Upper lobe of left lung (tissue), 6 donors: Measurements from ENCODE around the gene UBAC2. TPM values are rescaled to one million over a fixed set of nuclear protein-coding genes. Genes with fewer than 3 reads are reported as not detected.

Experiments used
- ATAC-seq, 2 donors: fragments of 200-7000 bp; cut with Tn5 transposase; one replicate each; pipeline ENCODE4 v1.9.1; 2022; ENCODE audit warnings: mild to moderate bottlenecking in 2 of 2, moderate library complexity in 2 of 2; ENCODE audit not compliant: low FRiP score in 2 of 2
- DNase-seq, 2 donors: peaks; one replicate each; pipeline ENCODE4 v3.0.0-alpha.2; 2019 to 2020
- H3K27ac ChIP-seq, 4 donors: fragments of 200-600 bp; sonication (generic); one replicate each; pipeline ENCODE4 v1.5.1; 2016 to 2019
- H3K27me3 ChIP-seq, 4 donors: fragments of 200-600 bp; sonication (generic); one replicate each; pipeline ENCODE4 v1.5.1; 2017 to 2019
- H3K36me3 ChIP-seq, 4 donors: fragments of 200-600 bp; sonication (generic); one replicate each; pipeline ENCODE4 v1.5.1; 2016 to 2019
- H3K4me1 ChIP-seq, 4 donors: fragments of 200-600 bp; sonication (generic); one replicate each; pipeline ENCODE4 v1.5.1; 2018 to 2019
- H3K4me3 ChIP-seq, 4 donors: fragments of 200-600 bp; sonication (generic); one replicate each; pipeline ENCODE4 v1.5.1; 2017 to 2019; ENCODE audit warnings: mild to moderate bottlenecking in 2 of 4, moderate library complexity in 1 of 4
- H3K9me3 ChIP-seq, 4 donors: fragments of 200-600 bp; sonication (generic); one replicate each; pipeline ENCODE4 v1.5.1; 2018 to 2019
- EP300 ChIP-seq, 4 donors: sonication (generic); formaldehyde crosslinking; IDR thresholded peaks; one replicate each; pipeline ENCODE4 v1.5.1; 2017; ENCODE audit warnings: antibody characterized with exemption in 4 of 4, control low read depth in 2 of 4
- POLR2A ChIP-seq, 4 donors: fragments of 450-650 bp; IDR thresholded peaks; one replicate each; pipeline ENCODE4 v1.5.1; 2016 to 2017; ENCODE audit warnings: antibody characterized with exemption in 4 of 4, mild to moderate bottlenecking in 2 of 4
- POLR2AphosphoS5 ChIP-seq, 2 donors: sonication (generic); formaldehyde crosslinking; IDR thresholded peaks; one replicate each; pipeline ENCODE4 v1.5.1; 2017; ENCODE audit warnings: antibody characterized with exemption in 2 of 2
- WGBS, 2 donors: methylation state at CpG; one replicate each; pipeline ENCODE4 v1.1.5; 2017 to 2018; 5-methylcytosine and 5-hydroxymethylcytosine counted together
- total RNA-seq, 6 donors: library from RNA; depleted of rRNA in 4 of 6; stranded (reverse); fragments of >200 nt in 4 of 6; gene quantifications; one replicate each; pipeline versions ENCODE4 v1.1.0 to v1.2.1, GENCODE V29; 2016 to 2021
- TF ChIP-seq, protein P1 (sequence below), 6 experiments: fragments of 450-650 bp in 4 of 6; fragments of 200-600 bp in 2 of 6; sonication (generic) in 2 of 6; IDR thresholded peaks; one replicate each; pipeline ENCODE4 v1.5.1; 2016 to 2019; ENCODE audit warnings: antibody characterized with exemption in 6 of 6
- donor health status: DM: no; HTN: no; CAD: no; lungs with moderate emphysema.
- donor health status: DM: no; HTN: yes; CAD: no; lungs with severe emphysema.

UBAC2 gene
- total RNA-seq, 6 donors from 2014 or later = 29.3 to 55.5 (median 47.7) TPM

DNA sequence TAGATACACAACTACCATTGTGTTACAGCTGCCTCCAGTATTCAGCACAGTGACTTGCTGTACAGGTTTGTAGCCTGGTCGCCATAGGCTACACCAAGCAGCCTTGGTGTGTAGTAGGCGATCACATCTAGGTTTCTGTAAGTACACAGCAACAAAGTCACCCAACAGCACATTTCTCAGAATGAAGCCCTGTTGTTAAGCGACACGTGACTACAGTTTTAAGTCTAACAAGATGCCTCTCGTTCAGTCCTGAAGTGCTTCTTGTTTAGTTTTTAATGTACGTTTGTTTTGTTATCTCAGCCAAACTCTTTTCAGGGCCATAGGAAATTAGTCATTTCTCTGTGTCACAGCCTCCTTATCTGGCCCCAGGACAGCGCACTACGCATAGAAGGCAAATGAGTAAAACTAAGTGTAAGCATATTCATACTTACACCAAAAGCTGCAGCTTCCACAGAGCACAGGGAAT is 156.5 kb downstream of the UBAC2 start:
- 59% methylated on average over 8 of the region's 8 CpGs for WGBS, 2 donors
- ATAC-seq = peak in 1 of 2 donors; percentile 25
- H3K9me3 ChIP-seq = no peaks in the 10 kb centered on the region

DNA sequence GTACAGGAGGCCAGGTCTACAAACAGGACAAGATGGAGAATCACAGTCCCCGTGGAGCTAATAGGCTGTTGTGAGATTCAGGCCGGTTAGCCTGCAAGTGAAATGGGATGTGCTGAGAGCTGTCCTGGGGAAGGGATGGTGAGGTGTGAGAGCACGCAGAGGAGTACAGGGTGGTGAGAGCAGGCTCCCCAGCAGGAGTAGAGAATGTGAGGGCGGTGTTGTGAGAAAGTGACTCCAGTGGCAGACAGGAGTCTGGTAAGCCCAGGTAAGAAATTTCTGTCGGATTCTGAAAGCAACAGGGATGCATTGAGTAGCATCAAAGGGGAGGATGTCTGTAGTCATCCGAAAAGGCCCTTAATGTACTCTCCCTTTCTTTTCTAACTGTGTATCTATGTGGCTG is 157.3 kb downstream of the UBAC2 start:
- Histone ChIP-seq H3K27ac (peak overlapping the region in 3 of 4 donors; percentile 53 to 81 (median 74)), H3K4me3 (no peak overlapping the region), H3K27me3 (no peaks in the 10 kb centered on the region), H3K36me3 (peaks cover 0 to 19% (median 6%) of the 10 kb centered on the region in 4 donors), H3K4me1 (peaks cover 12 to 27% (median 21%) of the 10 kb centered on the region in 4 donors), H3K9me3 (no peaks in the 10 kb centered on the region)
- 94% methylated on average over 6 of the region's 6 CpGs for whole genome bisulfite sequencing, 2 donors
- TF ChIP-seq, protein P1, sequence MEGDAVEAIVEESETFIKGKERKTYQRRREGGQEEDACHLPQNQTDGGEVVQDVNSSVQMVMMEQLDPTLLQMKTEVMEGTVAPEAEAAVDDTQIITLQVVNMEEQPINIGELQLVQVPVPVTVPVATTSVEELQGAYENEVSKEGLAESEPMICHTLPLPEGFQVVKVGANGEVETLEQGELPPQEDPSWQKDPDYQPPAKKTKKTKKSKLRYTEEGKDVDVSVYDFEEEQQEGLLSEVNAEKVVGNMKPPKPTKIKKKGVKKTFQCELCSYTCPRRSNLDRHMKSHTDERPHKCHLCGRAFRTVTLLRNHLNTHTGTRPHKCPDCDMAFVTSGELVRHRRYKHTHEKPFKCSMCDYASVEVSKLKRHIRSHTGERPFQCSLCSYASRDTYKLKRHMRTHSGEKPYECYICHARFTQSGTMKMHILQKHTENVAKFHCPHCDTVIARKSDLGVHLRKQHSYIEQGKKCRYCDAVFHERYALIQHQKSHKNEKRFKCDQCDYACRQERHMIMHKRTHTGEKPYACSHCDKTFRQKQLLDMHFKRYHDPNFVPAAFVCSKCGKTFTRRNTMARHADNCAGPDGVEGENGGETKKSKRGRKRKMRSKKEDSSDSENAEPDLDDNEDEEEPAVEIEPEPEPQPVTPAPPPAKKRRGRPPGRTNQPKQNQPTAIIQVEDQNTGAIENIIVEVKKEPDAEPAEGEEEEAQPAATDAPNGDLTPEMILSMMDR (IDR thresholded peaks at IDR 0.05) = no peak
- no peak for TF ChIP-seq EP300 (IDR thresholded peaks at IDR 0.05)
- TF ChIP-seq POLR2A (IDR thresholded peaks at IDR 0.05) = no peak
- TF ChIP-seq POLR2AphosphoS5 (IDR thresholded peaks at IDR 0.05) = no peak
- DNase-seq = no peak
- no peak for ATAC-seq

More for the DNA sequence above, 156.5 kb downstream of the UBAC2 start:
- Histone ChIP-seq H3K4me3 (no peak overlapping the region), H3K27ac (peak overlapping the region; percentile 53 to 81 (median 72)), H3K4me1 (peaks cover 12 to 27% (median 21%) of the 10 kb centered on the region in 4 donors), H3K36me3 (peaks cover 0 to 22% (median 6%) of the 10 kb centered on the region in 4 donors), H3K27me3 (no peaks in the 10 kb centered on the region)
- TF ChIP-seq POLR2A (IDR thresholded peaks at IDR 0.05) = no peak
- TF ChIP-seq POLR2AphosphoS5 (IDR thresholded peaks at IDR 0.05) = no peak
- TF ChIP-seq, protein P1 (IDR thresholded peaks at IDR 0.05) = no peak
- no peak for TF ChIP-seq EP300 (IDR thresholded peaks at IDR 0.05)
- no peak for DNase-seq

DNA sequence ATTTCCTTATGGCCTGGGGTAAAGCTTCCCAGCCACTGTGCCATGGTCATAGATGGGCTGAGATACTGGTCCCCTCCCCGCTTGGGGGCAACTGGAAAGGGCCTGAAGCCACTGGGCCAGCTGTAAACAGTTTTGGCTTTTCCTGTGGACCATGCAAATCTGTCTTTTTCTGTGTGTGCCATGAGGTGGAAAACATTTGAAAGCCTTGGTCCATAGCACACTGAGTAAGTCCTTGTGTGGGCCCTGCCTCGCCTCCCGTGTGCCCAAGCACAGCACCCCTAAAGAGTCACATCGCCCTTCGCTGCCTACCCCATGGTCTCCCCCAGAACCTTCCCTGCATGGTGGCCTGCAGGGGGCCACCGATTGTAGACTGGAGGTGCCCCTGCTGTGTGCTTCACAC is 158.9 kb downstream of the UBAC2 start:
- Histone ChIP-seq H3K27me3 (no peaks in the 10 kb centered on the region), H3K36me3 (peaks cover 0 to 19% (median 5%) of the 10 kb centered on the region in 4 donors), H3K27ac (peak overlapping the region in 1 of 4 donors; percentile 5), H3K4me3 (no peak overlapping the region), H3K9me3 (no peaks in the 10 kb centered on the region), H3K4me1 (peaks cover 12 to 26% (median 21%) of the 10 kb centered on the region in 4 donors)
- ATAC-seq (no peak), DNase-seq (no peak)
- WGBS, 2 donors = 83 to 88% methylated on average over 5 to 6 of the region's 6 CpGs
- TF ChIP-seq, protein P1 (IDR thresholded peaks at IDR 0.05) = no peak
- no peak for TF ChIP-seq POLR2AphosphoS5 (IDR thresholded peaks at IDR 0.05)

DNA sequence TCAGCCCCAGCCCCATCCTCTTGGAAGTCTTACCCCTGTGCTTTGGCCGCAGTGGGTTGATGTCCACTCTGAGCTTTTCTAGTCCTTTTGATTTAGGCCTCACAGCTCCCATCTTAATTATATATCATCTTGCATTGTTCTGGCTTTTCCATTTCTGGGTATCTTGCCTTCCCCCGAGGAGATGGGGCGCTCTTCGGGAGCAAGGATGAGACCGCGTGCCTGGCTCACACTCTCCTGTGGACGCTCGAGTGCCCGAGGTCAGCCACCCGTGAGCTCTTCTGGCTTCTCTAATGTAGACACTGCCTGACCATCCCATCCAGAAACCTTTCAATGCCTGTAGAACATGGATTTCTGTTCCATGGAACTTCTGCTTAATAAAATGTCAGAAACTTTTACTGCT is 160.0 kb downstream of the UBAC2 start:
- no peak for TF ChIP-seq EP300 (IDR thresholded peaks at IDR 0.05)
- TF ChIP-seq, protein P1 (IDR thresholded peaks at IDR 0.05) = no peak
- TF ChIP-seq POLR2A (IDR thresholded peaks at IDR 0.05) = no peak
- TF ChIP-seq POLR2AphosphoS5 (IDR thresholded peaks at IDR 0.05) = no peak
- H3K27ac ChIP-seq = no peak overlapping the region
- ATAC-seq (no peak), DNase-seq (no peak)
- H3K27me3 ChIP-seq = no peaks in the 10 kb centered on the region
- H3K4me1 ChIP-seq = peaks cover 9 to 20% (median 17%) of the 10 kb centered on the region in 4 donors
- peaks cover 0 to 9% (median 3%) of the 10 kb centered on the region in 4 donors for H3K36me3 ChIP-seq
- H3K4me3 ChIP-seq = no peak overlapping the region
- WGBS, 2 donors = 95 to 97% methylated on average over 10 of the region's 10 CpGs
- H3K9me3 ChIP-seq = no peaks in the 10 kb centered on the region

DNA sequence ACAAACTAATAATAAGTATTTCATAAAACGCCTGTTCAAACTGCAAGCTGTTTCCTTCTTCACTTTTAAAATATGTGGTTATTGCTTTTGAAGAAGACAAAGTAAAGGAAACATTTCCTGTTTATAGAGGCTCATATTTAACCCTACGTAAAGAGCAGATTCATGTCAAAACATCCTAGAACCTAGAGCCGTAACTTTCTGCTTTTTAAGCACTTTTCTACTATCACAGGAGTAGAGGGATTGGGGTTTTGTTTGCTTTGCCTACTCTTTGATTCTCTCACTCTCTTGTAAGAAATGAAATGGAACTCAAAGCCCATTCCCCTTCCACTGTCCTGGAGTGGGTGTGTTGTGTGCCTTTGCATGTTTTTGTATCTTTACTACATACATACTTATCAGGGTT is 160.5 kb downstream of the UBAC2 start:
- 55 to 68% methylated on average over 3 of the region's 3 CpGs for WGBS, 2 donors
- DNase-seq = no peak
- TF ChIP-seq POLR2AphosphoS5 (IDR thresholded peaks at IDR 0.05) (no peak), POLR2A (IDR thresholded peaks at IDR 0.05) (peak in 1 of 4 donors; percentile 19)

More for the DNA sequence above, 160.5 kb downstream of the UBAC2 start:
- Histone ChIP-seq H3K27me3 (no peaks in the 10 kb centered on the region), H3K9me3 (no peaks in the 10 kb centered on the region), H3K4me3 (no peak overlapping the region), H3K4me1 (peaks cover 4 to 16% (median 13%) of the 10 kb centered on the region in 4 donors), H3K27ac (peak overlapping the region in 1 of 4 donors; percentile 19), H3K36me3 (peaks cover 0 to 7% (median 3%) of the 10 kb centered on the region in 4 donors)
- ATAC-seq = no peak
